Measurements from ENCODE around the gene PDXP. TPM values are rescaled to one million over a fixed set of nuclear protein-coding genes. Genes with fewer than 3 reads are reported as not detected.

The PDXP gene
- total and polyA plus RNA-seq, 9 of the 15 experiments (the other 6 are each of a cell fraction or from before 2014, with no cell fraction given), result 7.9 to 54.2 (median 38.8) TPM

GRCh38 chr22:37634417-37634924, 24.1 kb upstream of the PDXP start (continued):
- TF ChIP-seq REST (IDR thresholded peaks at IDR 0.05; ENCODE audit: borderline replicate concordance) (no peak), REST (CRISPR knock-in tag; IDR thresholded peaks at IDR 0.05; ENCODE audit: low read depth) (no peak), VEZF1 (CRISPR knock-in tag; IDR thresholded peaks at IDR 0.05) (no peak), RCOR1 (IDR thresholded peaks at IDR 0.05; ENCODE audit: borderline replicate concordance in 1 of 2, low read depth in 2 of 2, low read length in 2 of 2) (0 out of 4 replicates have a peak, but pooled peaks of 1 of the 2 experiments have one; percentile 36), CREM (IDR thresholded peaks at IDR 0.05; ENCODE audit: low read depth) (no peak), BACH1 (tag; IDR thresholded peaks at IDR 0.05) (no peak), ZNF354B (CRISPR knock-in tag; IDR thresholded peaks at IDR 0.05) (no peak), NRF1 (conservative IDR thresholded peaks at IDR 0.05 in 1 of 2, IDR thresholded peaks at IDR 0.05 in 1 of 2) (peak; percentile 41 to 59; a peak in 3 of 4 replicates), GATA2 (CRISPR knock-in tag; IDR thresholded peaks at IDR 0.05) (0 out of 2 replicates have a peak, but pooled peaks have one; percentile 12), ZNF274 (IDR thresholded peaks at IDR 0.05; ENCODE audit: borderline replicate concordance, low read depth, low read length) (no peak), TSHZ1 (CRISPR knock-in tag; IDR thresholded peaks at IDR 0.05) (no peak), TAL1 (IDR thresholded peaks at IDR 0.05) (no peak), MYC (IDR thresholded peaks at IDR 0.05; ENCODE audit: low read depth, low read length) (peak; percentile 81), MYC (CRISPR knock-in tag; IDR thresholded peaks at IDR 0.05; ENCODE audit: borderline replicate concordance, low read depth) (peak; percentile 46; the same call in 1 of the 2 replicates), L3MBTL2 (IDR thresholded peaks at IDR 0.05) (peak; percentile 55), ARID2 (IDR thresholded peaks at IDR 0.05) (no peak), ILF3 (IDR thresholded peaks at IDR 0.05; ENCODE audit: borderline replicate concordance) (no peak)
